ENCODE results near the gene CDC25C. TPM values are rescaled to one million over a fixed set of nuclear protein-coding genes. Genes with fewer than 3 reads are reported as not detected.

The CDC25C gene
- total and polyA plus RNA-seq, 2 of the 4 experiments (the other 2 are of a cell fraction), result 7.3 to 8.2 TPM

DNA sequence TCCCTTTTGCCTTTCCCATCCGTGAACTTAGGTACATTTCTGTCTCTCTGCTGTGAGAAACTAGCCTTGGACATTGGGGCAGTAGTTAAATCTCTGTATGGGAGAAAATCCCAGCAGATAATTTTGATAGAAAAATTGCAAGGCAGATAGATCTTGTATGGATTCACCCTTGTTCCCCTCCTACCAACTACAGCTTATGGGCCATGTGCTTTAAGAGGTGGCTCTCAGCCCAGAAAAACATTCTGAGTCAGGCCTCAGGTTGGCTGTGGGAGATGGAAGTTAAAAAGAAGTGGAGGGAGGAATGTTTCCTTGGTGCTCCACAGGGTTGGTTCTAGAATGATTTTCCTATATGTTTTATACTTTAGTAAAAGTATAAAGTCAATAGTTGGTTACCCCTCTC, 19.5 kb upstream of the CDC25C start:
- H2BK5ac ChIP-seq (ENCODE audit: low read depth, low read length, poor library complexity, severe bottlenecking), result peak overlapping the region; percentile 10
- H3K23ac ChIP-seq (ENCODE audit: low read depth, low read length), result no peak overlapping the region
- no TSS peak for BruUV-seq (replicated peaks)
- H2AFZ ChIP-seq (replicated peaks; ENCODE audit: low read length, poor library complexity), result no peak overlapping the region
- H3K9me3 ChIP-seq (ENCODE audit: control insufficient read depth, insufficient read depth, low read length), result peaks cover 4% of the 10 kb centered on the region
- no peak overlapping the region for H2BK120ac ChIP-seq (ENCODE audit: low read depth, low read length)
- no peak overlapping the region for H4K8ac ChIP-seq (ENCODE audit: low read depth in 2 of 2, low read length in 2 of 2)
- peaks cover 28% of the 10 kb centered on the region for H3K36me3 ChIP-seq (ENCODE audit: control insufficient read depth, insufficient read depth, low read length)
- 0 out of 2 replicates have a peak, but pooled peaks have one; percentile 4 for ATAC-seq (ENCODE audit: low read depth)
- H2BK15ac ChIP-seq (ENCODE audit: low read depth, low read length), result no peak overlapping the region
- no peak overlapping the region for H3K56ac ChIP-seq (ENCODE audit: extremely low read depth, insufficient read depth, low read length)
- H3K4me1 ChIP-seq (ENCODE audit: control insufficient read depth, insufficient read depth, low read length), result peaks cover 2% of the 10 kb centered on the region; the same call in 1 of the 2 replicates
- no CpG with 5 or more reads among the region's 1 CpG for WGBS, 2 experiments (ENCODE audit: extremely low coverage in 2 of 2, insufficient read length in 1 of 2)
- H3K4ac ChIP-seq (ENCODE audit: low read depth, low read length), result no peak overlapping the region
- H2AK9ac ChIP-seq (replicated peaks; ENCODE audit: low read depth, low read length, poor library complexity), result no peak overlapping the region
- H2AK5ac ChIP-seq (ENCODE audit: low read depth, low read length), result no peak overlapping the region
- no peak overlapping the region for H3K27ac ChIP-seq (ENCODE audit: insufficient read depth, low read length)
- no peak for TF ChIP-seq FOS (IDR thresholded peaks at IDR 0.05; ENCODE audit: low read depth, low read length)
- no peak for TF ChIP-seq BHLHE40 (IDR thresholded peaks at IDR 0.05; ENCODE audit: low read depth, low read length)
- no peak for TF ChIP-seq NFE2L2 (IDR thresholded peaks at IDR 0.05; ENCODE audit: low read depth, low read length)
- no peak for TF ChIP-seq ELK1 (IDR thresholded peaks at IDR 0.05; ENCODE audit: borderline replicate concordance, low read depth, low read length)
- TF ChIP-seq CHD1 (IDR thresholded peaks at IDR 0.05; ENCODE audit: low read depth, low read length), result no peak
- TF ChIP-seq CTCF (conservative IDR thresholded peaks at IDR 0.05; ENCODE audit: low read depth, low read length), result no peak
- no peak for TF ChIP-seq RCOR1 (IDR thresholded peaks at IDR 0.05; ENCODE audit: insufficient replicate concordance, low read length)
- peak; percentile 66; the same call in 1 of the 2 replicates for TF ChIP-seq MXI1 (IDR thresholded peaks at IDR 0.05; ENCODE audit: borderline replicate concordance, low read depth, low read length)
- peaks cover 8% of the 10 kb centered on the region; the same call in 1 of the 2 replicates for H3K9me1 ChIP-seq (ENCODE audit: insufficient read depth, low read length)
- H3K79me1 ChIP-seq (ENCODE audit: low read depth in 1 of 2, low read length in 2 of 2), result peaks cover 6 to 34% of the 10 kb centered on the region in 2 experiments; a peak in 3 of 4 replicates
- ChIA-PET CTCF (interaction anchor here (1.2 to 2.8 kb wide), 3 partner anchors 9 to 19 kb away, joined by 6 to 24 read pairs (median 9); no protein-coding TSS in a partner anchor), POLR2A (ENCODE audit: unreplicated experiment) (no interaction called here)
- H4K20me1 ChIP-seq (ENCODE audit: insufficient read depth, low read length), result peaks cover 19% of the 10 kb centered on the region
- H3K27me3 ChIP-seq (ENCODE audit: control insufficient read depth, insufficient read depth, low read length), result no peaks in the 10 kb centered on the region
- intact Hi-C loops (cut with micrococcal nuclease), result no loop called here
- in situ Hi-C loops (cut with MboI; ENCODE audit: low sequenced_read_pairs), result no loop called here
- no peak overlapping the region for H3K4me3 ChIP-seq (ENCODE audit: insufficient read depth, low read depth, low read length)
- dilution Hi-C loops (cut with HindIII; ENCODE audit: low sequenced_read_pairs, unreplicated experiment), result no loop called here
- no peak overlapping the region for H3K9ac ChIP-seq (ENCODE audit: low read depth, low read length)
- H2BK20ac ChIP-seq (ENCODE audit: low read depth, low read length), result no peak overlapping the region
- no peak overlapping the region for H4K91ac ChIP-seq (ENCODE audit: insufficient read depth, low read depth, low read length)
- H3K18ac ChIP-seq (ENCODE audit: low read depth, low read length), result no peak overlapping the region
- H3K4me2 ChIP-seq (ENCODE audit: low read depth, low read length), result no peak overlapping the region
- H4K5ac ChIP-seq (ENCODE audit: low read depth, low read length), result no peak overlapping the region
- no peak overlapping the region for H3K14ac ChIP-seq (replicated peaks; ENCODE audit: low read depth, low read length)
- peak; percentile 87 for DNase-seq

Data from IMR-90 (cell line).